Caco-2 (cell line): ENCODE data around the gene PAPOLG. TPM values are rescaled to one million over a fixed set of nuclear protein-coding genes. Genes with fewer than 3 reads are reported as not detected.

ENCODE experiments used
- BruUV-seq: library from RNA; stranded (reverse); fragments of 400-500 nt; replicated peaks from 2 replicates; lab custom pipeline; 2021; lab: Mats Ljungman, UMichigan
- CTCF ChIA-PET: fragments of 300-600 bp; sonication (Branson Sonifier 250); formaldehyde crosslinking; loops from one replicate; lab custom pipeline; 2022; ENCODE audit warnings: antibody characterized with exemption; lab: Charles Lee
- POLR2A ChIA-PET: fragments of 300-600 bp; sonication (Branson Sonifier 250); formaldehyde crosslinking; loops from one replicate; lab custom pipeline; 2022; ENCODE audit warnings: antibody characterized with exemption; lab: Charles Lee
- DNase-seq, 2 experiments: peaks; one replicate each; pipeline versions ENCODE4 v3.0.0 to v3.0.0-alpha.2; 2020 to 2022
- H3K27me3 ChIP-seq: replicated peaks from 2 replicates; pipeline ENCODE4 v1.6.0; 2011; ENCODE audit warnings: low read length; ENCODE audit not compliant: control insufficient read depth, insufficient read depth
- H3K36me3 ChIP-seq: 2 replicates; pipeline ENCODE4 v1.5.1; 2011; ENCODE audit warnings: low read length; ENCODE audit not compliant: control insufficient read depth, insufficient read depth
- H3K4me1 ChIP-seq: fragments of 250-450 bp; sonication (Bioruptor Pico); 2 replicates; pipeline ENCODE4 v1.5.1; 2020; ENCODE audit warnings: mild to moderate bottlenecking
- H3K4me3 ChIP-seq: 2 replicates; pipeline ENCODE4 v1.5.1; 2011; ENCODE audit warnings: low read depth, mild to moderate bottlenecking, control low read depth, low read length
- H3K9me3 ChIP-seq: fragments of 250-450 bp; sonication (Bioruptor Pico); 2 replicates; pipeline ENCODE4 v1.5.1; 2020; ENCODE audit warnings: mild to moderate bottlenecking, moderate library complexity
- H3K27ac Mint-ChIP-seq: one replicate; pipeline ENCODE4 v1.8.0; 2022; ENCODE audit warnings: mixed read lengths; ENCODE audit not compliant: unreplicated experiment
- H3K27me3 Mint-ChIP-seq: one replicate; pipeline ENCODE4 v1.8.0; 2022; ENCODE audit warnings: mixed read lengths; ENCODE audit not compliant: insufficient read depth, unreplicated experiment
- H3K36me3 Mint-ChIP-seq: one replicate; pipeline ENCODE4 v1.8.0; 2022; ENCODE audit warnings: mild to moderate bottlenecking, mixed read lengths; ENCODE audit not compliant: insufficient read depth, unreplicated experiment
- H3K4me1 Mint-ChIP-seq: one replicate; pipeline ENCODE4 v1.8.0; 2022; ENCODE audit warnings: low read depth, mixed read lengths; ENCODE audit not compliant: unreplicated experiment
- H3K4me3 Mint-ChIP-seq: one replicate; pipeline ENCODE4 v1.8.0; 2022; ENCODE audit warnings: mild to moderate bottlenecking, moderate library complexity, mixed read lengths; ENCODE audit not compliant: unreplicated experiment
- H3K9me3 Mint-ChIP-seq: one replicate; pipeline ENCODE4 v1.8.0; 2022; ENCODE audit warnings: mixed read lengths; ENCODE audit not compliant: unreplicated experiment
- CTCF ChIP-seq, 2 experiments: fragments of 200-600 bp in 1 of 2; IDR thresholded peaks; 1 replicate in 1 of 2; 2 replicates in 1 of 2; pipeline versions ENCODE4 v1.5.1 to v1.8.0; 2011 to 2022; ENCODE audit warnings: antibody characterized with exemption in 1 of 2, control low read depth in 1 of 2, inconsistent platforms in 1 of 2, low read depth in 1 of 2, low read length in 1 of 2, mild to moderate bottlenecking in 1 of 2, moderate library complexity in 1 of 2; ENCODE audit not compliant: insufficient read depth in 1 of 2, severe bottlenecking in 1 of 2, unreplicated experiment in 1 of 2
- intact Hi-C: fragments of 100-400 bp; cut with micrococcal nuclease; formaldehyde crosslinking; loops from one replicate; pipeline ENCODE4 v1.10.0; 2022; ENCODE audit not compliant: unreplicated experiment
- total RNA-seq: library from RNA; stranded (reverse); gene quantifications from 2 replicates; pipeline ENCODE4 v1.2.3, GENCODE V29; 2022

PAPOLG gene
- total RNA-seq, 1 experiment from 2014 or later: 14.4 TPM

- ChIA-PET POLR2A (no interaction called here), CTCF (no interaction called here)
- no peaks in the 10 kb centered on the region for H3K9me3 Mint-ChIP-seq
- no peak for TF ChIP-seq CTCF (IDR thresholded peaks at IDR 0.05; ENCODE audit: insufficient read depth in 1 of 2, low read depth in 1 of 2, low read length in 1 of 2, severe bottlenecking in 1 of 2, unreplicated experiment in 1 of 2)
- Histone ChIP-seq H3K4me3 (no peak overlapping the region), H3K27me3 (no peaks in the 10 kb centered on the region), H3K36me3 (no peaks in the 10 kb centered on the region), H3K9me3 (no peaks in the 10 kb centered on the region), H3K4me1 (no peaks in the 10 kb centered on the region)
- H3K36me3 Mint-ChIP-seq: no peaks in the 10 kb centered on the region
- DNase-seq: peak in 1 of 2 experiments; percentile 6
- H3K27ac Mint-ChIP-seq: no peak overlapping the region
- intact Hi-C loops: no loop called here
- no TSS peak for BruUV-seq
- H3K4me1 Mint-ChIP-seq: no peaks in the 10 kb centered on the region
- H3K27me3 Mint-ChIP-seq: peaks cover 2% of the 10 kb centered on the region
- no peak overlapping the region for H3K4me3 Mint-ChIP-seq
Measured at GRCh38 chr2:60717691-60718090, 38.4 kb upstream of the PAPOLG start.

- CTCF ChIA-PET: no interaction called here
- Mint-ChIP-seq H3K27ac (no peak overlapping the region), H3K36me3 (no peaks in the 10 kb centered on the region), H3K27me3 (peaks cover 2% of the 10 kb centered on the region), H3K9me3 (peaks cover 9% of the 10 kb centered on the region), H3K4me1 (no peaks in the 10 kb centered on the region), H3K4me3 (no peak overlapping the region)
- Histone ChIP-seq H3K36me3 (no peaks in the 10 kb centered on the region), H3K4me3 (no peak overlapping the region), H3K4me1 (no peaks in the 10 kb centered on the region), H3K9me3 (0 out of 2 replicates have a peak, but pooled peaks cover 5% of the 10 kb centered on the region), H3K27me3 (no peaks in the 10 kb centered on the region)
- DNase-seq: no peak
- intact Hi-C loops: no loop called here
- no TSS peak for BruUV-seq
- no peak for TF ChIP-seq CTCF (IDR thresholded peaks at IDR 0.05; ENCODE audit: insufficient read depth in 1 of 2, low read depth in 1 of 2, low read length in 1 of 2, severe bottlenecking in 1 of 2, unreplicated experiment in 1 of 2)
- POLR2A ChIA-PET: no interaction called here
Measured at GRCh38 chr2:60719331-60719730, 36.7 kb upstream of the PAPOLG start.

GRCh38 chr2:60725466-60725865, 30.6 kb upstream of the PAPOLG start:
- POLR2A ChIA-PET: no interaction called here
- no peaks in the 10 kb centered on the region for H3K36me3 ChIP-seq
- CTCF ChIA-PET: no interaction called here

More at GRCh38 chr2:60725466-60725865, 30.6 kb upstream of the PAPOLG start:
- no peak for DNase-seq
- Histone ChIP-seq H3K4me1 (no peaks in the 10 kb centered on the region), H3K9me3 (0 out of 2 replicates have a peak, but pooled peaks cover 11% of the 10 kb centered on the region), H3K4me3 (no peak overlapping the region), H3K27me3 (no peaks in the 10 kb centered on the region)
- Mint-ChIP-seq H3K36me3 (no peaks in the 10 kb centered on the region), H3K27me3 (no peaks in the 10 kb centered on the region), H3K9me3 (peaks cover 10% of the 10 kb centered on the region), H3K27ac (no peak overlapping the region), H3K4me3 (no peak overlapping the region), H3K4me1 (no peaks in the 10 kb centered on the region)
- no peak for TF ChIP-seq CTCF (IDR thresholded peaks at IDR 0.05; ENCODE audit: insufficient read depth in 1 of 2, low read depth in 1 of 2, low read length in 1 of 2, severe bottlenecking in 1 of 2, unreplicated experiment in 1 of 2)
- intact Hi-C loops: no loop called here
- BruUV-seq: no TSS peak
